ENCODE results near the gene FRMD8. TPM values are rescaled to one million over a fixed set of nuclear protein-coding genes. Genes with fewer than 3 reads are reported as not detected.

The FRMD8 gene
- total and polyA plus RNA-seq, 2 of the 4 experiments (the other 2 are of a cell fraction) = 11.3 to 19.8 TPM

DNA sequence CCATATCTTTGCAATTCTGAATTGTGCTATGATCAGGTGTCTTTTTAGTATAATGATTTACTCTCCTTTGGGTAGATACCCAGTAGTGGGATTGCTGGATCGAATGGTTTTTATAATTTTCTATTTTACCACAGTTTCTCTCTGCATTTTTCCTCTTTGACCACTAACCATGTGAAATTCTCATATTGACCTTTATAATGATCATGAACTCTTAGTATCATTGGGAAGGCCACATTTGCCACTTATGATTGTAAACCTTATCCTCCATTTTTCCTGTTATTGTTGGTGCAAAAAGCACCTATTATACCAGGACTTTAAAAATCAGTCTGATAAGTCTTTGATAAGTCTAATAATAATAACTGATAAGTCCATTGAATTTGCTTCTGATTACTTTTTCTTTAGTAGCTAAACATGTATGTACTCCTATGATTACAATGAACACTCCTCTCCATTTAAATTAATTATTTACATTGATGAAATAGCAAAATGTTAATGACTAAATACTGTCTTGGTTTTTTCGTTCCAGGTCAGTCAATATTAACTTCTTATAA is 45.7 kb downstream of the FRMD8 start:
- Histone ChIP-seq H2BK5ac (ENCODE audit: low read depth, low read length, poor library complexity, severe bottlenecking) (no peak overlapping the region), H3K79me1 (ENCODE audit: low read depth in 1 of 2, low read length in 2 of 2) (peaks cover 5 to 40% of the 10 kb centered on the region in 2 experiments; a peak in 3 of 4 replicates), H3K18ac (ENCODE audit: low read depth, low read length) (no peak overlapping the region), H3K9ac (ENCODE audit: low read depth, low read length) (no peak overlapping the region), H4K5ac (ENCODE audit: low read depth, low read length) (no peak overlapping the region), H4K20me1 (ENCODE audit: insufficient read depth, low read length) (peaks cover 96% of the 10 kb centered on the region), H4K8ac (ENCODE audit: low read depth in 2 of 2, low read length in 2 of 2) (no peak overlapping the region), H4K91ac (ENCODE audit: insufficient read depth, low read depth, low read length) (no peak overlapping the region), H3K9me1 (ENCODE audit: insufficient read depth, low read length) (no peaks in the 10 kb centered on the region; the same call in 1 of the 2 replicates), H2BK120ac (ENCODE audit: low read depth, low read length) (no peak overlapping the region), H3K36me3 (ENCODE audit: control insufficient read depth, insufficient read depth, low read length) (peaks cover 40% of the 10 kb centered on the region), H2AK9ac (replicated peaks; ENCODE audit: low read depth, low read length, poor library complexity) (no peak overlapping the region), H3K23ac (ENCODE audit: low read depth, low read length) (no peak overlapping the region), H3K4ac (ENCODE audit: low read depth, low read length) (no peak overlapping the region), H3K4me1 (ENCODE audit: control insufficient read depth, insufficient read depth, low read length) (peaks cover 2% of the 10 kb centered on the region; the same call in 1 of the 2 replicates), H3K14ac (replicated peaks; ENCODE audit: low read depth, low read length) (no peak overlapping the region), H3K27ac (ENCODE audit: insufficient read depth, low read length) (no peak overlapping the region), H3K4me3 (ENCODE audit: insufficient read depth, low read depth, low read length) (no peak overlapping the region), H2AK5ac (ENCODE audit: low read depth, low read length) (no peak overlapping the region), H2BK20ac (ENCODE audit: low read depth, low read length) (no peak overlapping the region), H3K56ac (ENCODE audit: extremely low read depth, insufficient read depth, low read length) (no peak overlapping the region), H2AFZ (replicated peaks; ENCODE audit: low read length, poor library complexity) (no peak overlapping the region), H3K27me3 (ENCODE audit: control insufficient read depth, insufficient read depth, low read length) (no peaks in the 10 kb centered on the region), H3K9me3 (ENCODE audit: control insufficient read depth, insufficient read depth, low read length) (no peaks in the 10 kb centered on the region), H2BK15ac (ENCODE audit: low read depth, low read length) (no peak overlapping the region), H3K4me2 (ENCODE audit: low read depth, low read length) (0 out of 2 replicates have a peak overlapping the region, but pooled peaks have one; percentile 10)
- in situ Hi-C loops (cut with MboI; ENCODE audit: low sequenced_read_pairs) = no loop called here
- TF ChIP-seq MAFK (IDR thresholded peaks at IDR 0.05; ENCODE audit: low read depth, low read length) (no peak), CEBPB (IDR thresholded peaks at IDR 0.05; ENCODE audit: low read depth, low read length) (no peak), SMC3 (IDR thresholded peaks at IDR 0.05; ENCODE audit: low read depth, low read length) (no peak), RAD21 (IDR thresholded peaks at IDR 0.05; ENCODE audit: low read length) (no peak), MAZ (IDR thresholded peaks at IDR 0.05; ENCODE audit: borderline replicate concordance, low read depth, low read length) (no peak), NFE2L2 (IDR thresholded peaks at IDR 0.05; ENCODE audit: low read depth, low read length) (no peak), USF2 (IDR thresholded peaks at IDR 0.05; ENCODE audit: low read depth, low read length) (no peak), BHLHE40 (IDR thresholded peaks at IDR 0.05; ENCODE audit: low read depth, low read length) (no peak)
- TF ChIP-seq, protein P1, sequence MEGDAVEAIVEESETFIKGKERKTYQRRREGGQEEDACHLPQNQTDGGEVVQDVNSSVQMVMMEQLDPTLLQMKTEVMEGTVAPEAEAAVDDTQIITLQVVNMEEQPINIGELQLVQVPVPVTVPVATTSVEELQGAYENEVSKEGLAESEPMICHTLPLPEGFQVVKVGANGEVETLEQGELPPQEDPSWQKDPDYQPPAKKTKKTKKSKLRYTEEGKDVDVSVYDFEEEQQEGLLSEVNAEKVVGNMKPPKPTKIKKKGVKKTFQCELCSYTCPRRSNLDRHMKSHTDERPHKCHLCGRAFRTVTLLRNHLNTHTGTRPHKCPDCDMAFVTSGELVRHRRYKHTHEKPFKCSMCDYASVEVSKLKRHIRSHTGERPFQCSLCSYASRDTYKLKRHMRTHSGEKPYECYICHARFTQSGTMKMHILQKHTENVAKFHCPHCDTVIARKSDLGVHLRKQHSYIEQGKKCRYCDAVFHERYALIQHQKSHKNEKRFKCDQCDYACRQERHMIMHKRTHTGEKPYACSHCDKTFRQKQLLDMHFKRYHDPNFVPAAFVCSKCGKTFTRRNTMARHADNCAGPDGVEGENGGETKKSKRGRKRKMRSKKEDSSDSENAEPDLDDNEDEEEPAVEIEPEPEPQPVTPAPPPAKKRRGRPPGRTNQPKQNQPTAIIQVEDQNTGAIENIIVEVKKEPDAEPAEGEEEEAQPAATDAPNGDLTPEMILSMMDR (conservative IDR thresholded peaks at IDR 0.05; ENCODE audit: low read depth, low read length) = no peak
- dilution Hi-C loops (cut with HindIII; ENCODE audit: low sequenced_read_pairs, unreplicated experiment) = no loop called here
- no CpG with 5 or more reads among the region's 2 CpGs for WGBS, 2 experiments (ENCODE audit: extremely low coverage in 2 of 2, insufficient read length in 1 of 2)
- CTCF ChIA-PET = no interaction called here
- no TSS peak for BruUV-seq (replicated peaks)
- POLR2A ChIA-PET (ENCODE audit: unreplicated experiment) = interaction anchor here (0.6 to 0.7 kb wide), 3 partner anchors 9 to 73 kb away, joined by 4 to 11 read pairs (median 6); partner anchors contain the start of gene NEAT1
- intact Hi-C loops (cut with micrococcal nuclease) = loop anchor here (5.0 kb wide), 1 partner anchor 80 kb away; no protein-coding TSS in a partner anchor
- no peak for ATAC-seq (ENCODE audit: low read depth)
- DNase-seq = peak; percentile 34

All from IMR-90 (cell line).